Fibroblast of gingiva (primary cell): ENCODE data around the gene PSG5.
"Not testable (repeated sequence)": the region's sequence is repeated elsewhere in the genome, so short reads cannot be mapped to it uniquely, and the experiment has no call there.

Experiments
- DNase-seq: peaks from one replicate; pipeline ENCODE4 v3.0.0-alpha.2; 2011; ENCODE audit warnings: low read depth

PSG5 gene

GRCh38 chr19:43186311-43186935 is at the start of gene PSG5:
TSS of gene PSG5 (minus strand) at chr19:43186536. CDS start at chr19:43186405, 131 bp downstream.
- DNase-seq: not testable (repeated sequence)

DNA sequence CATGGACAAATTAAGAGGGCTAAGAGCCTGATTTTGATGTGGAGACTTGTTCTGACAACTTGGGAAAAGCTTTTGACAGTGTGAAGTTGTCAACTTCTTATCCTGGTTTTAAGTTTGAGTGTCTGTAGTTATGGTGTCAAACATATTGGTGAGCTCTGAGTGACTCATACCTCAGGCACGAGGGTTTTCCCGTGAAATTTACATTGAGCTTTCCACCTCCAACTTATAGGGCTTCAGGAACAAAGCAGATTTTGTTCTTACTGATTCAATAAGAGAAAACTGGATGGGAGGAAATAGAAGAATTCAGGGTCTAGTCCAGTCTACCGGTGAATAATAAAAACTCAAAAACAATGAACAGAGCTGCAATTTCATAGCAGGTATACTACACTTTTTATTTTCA is 49.4 kb upstream of the PSG5 start:
- not testable (repeated sequence) for DNase-seq

GRCh38 chr19:43229315-43229714 is 43.0 kb upstream of the PSG5 start:
- peak; percentile 6 for DNase-seq

GRCh38 chr19:43228730-43229129 is 42.4 kb upstream of the PSG5 start:
- DNase-seq: not testable (repeated sequence)

DNA sequence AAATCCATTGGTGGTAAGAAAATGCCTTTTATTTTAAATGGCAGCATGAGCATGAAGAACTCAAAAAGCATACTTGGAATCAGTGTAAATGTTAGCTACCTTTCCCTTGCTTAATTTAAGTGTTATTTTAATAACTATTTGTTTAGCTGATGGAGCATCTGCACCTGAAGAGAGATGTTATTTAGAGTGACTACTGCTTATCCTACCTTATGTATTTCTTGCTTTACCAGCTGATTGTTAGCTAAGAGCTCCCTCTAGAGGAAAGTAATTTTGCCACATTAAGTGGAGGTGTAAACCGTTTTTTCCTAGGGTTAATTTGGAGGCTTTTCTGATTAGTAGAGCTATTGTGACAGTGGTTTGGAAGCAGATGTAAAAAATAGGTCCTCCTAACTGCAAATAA is 40.6 kb upstream of the PSG5 start:
- DNase-seq: not testable (repeated sequence)

GRCh38 chr19:43224855-43225253 is 38.5 kb upstream of the PSG5 start:
- DNase-seq: no peak

- peak; percentile 13 for DNase-seq
Measured at GRCh38 chr19:43224201-43224854, 38.0 kb upstream of the PSG5 start.

- DNase-seq: not testable (repeated sequence)
Measured at GRCh38 chr19:43221891-43222290, 35.6 kb upstream of the PSG5 start.

DNA sequence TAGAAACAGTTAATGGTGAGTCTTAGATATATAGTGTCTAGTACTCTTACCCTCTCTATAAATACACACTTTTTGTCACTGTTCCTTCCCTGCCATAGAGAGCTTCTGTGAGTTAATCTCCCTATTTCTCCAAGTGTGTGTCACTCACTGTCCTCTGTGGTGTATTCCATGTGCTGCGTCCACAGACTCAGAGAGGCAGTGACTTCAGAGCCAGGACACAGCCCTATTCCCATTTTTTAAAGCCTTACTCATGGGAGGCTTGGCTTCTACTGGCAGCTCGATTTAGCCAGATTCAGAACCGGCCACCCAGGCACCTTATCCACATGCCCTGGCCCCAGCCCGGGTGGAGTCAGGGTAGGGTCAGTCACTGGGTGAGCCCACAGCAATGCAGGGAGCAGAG is 32.8 kb upstream of the PSG5 start:
- not testable (repeated sequence) for DNase-seq

GRCh38 chr19:43215881-43216280 is 29.5 kb upstream of the PSG5 start:
- not testable (repeated sequence) for DNase-seq

- no peak for DNase-seq
Measured at GRCh38 chr19:43207991-43208390, 21.7 kb upstream of the PSG5 start.

GRCh38 chr19:43207174-43207573 is 20.8 kb upstream of the PSG5 start:
- not testable (repeated sequence) for DNase-seq

GRCh38 chr19:43205471-43206105 is 19.3 kb upstream of the PSG5 start, which contains the start of gene PSG4:
TSS of gene PSG4 (minus strand) at chr19:43205638. CDS start at chr19:43205536, 102 bp downstream.
- not testable (repeated sequence) for DNase-seq

DNA sequence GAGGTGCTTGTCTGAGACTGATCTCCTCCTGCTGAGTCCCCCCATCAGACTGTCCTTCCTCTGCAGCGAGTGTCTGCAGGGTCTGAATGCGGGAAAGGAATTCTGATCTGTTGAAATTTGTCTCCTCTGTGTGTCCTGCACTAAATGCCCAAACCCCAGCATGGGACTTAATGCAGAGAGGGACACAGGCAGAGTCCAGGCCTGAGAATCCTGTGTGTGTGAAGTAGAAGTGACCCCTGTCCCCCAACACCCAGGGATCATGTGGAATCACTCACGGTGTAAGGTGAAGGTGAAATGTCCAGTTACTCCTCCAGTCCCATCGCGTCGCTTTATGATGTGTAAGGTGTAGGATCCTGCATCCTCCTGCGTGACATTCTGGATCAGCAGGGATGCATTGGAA is 17.3 kb upstream of the PSG5 start:
- not testable (repeated sequence) for DNase-seq

DNA sequence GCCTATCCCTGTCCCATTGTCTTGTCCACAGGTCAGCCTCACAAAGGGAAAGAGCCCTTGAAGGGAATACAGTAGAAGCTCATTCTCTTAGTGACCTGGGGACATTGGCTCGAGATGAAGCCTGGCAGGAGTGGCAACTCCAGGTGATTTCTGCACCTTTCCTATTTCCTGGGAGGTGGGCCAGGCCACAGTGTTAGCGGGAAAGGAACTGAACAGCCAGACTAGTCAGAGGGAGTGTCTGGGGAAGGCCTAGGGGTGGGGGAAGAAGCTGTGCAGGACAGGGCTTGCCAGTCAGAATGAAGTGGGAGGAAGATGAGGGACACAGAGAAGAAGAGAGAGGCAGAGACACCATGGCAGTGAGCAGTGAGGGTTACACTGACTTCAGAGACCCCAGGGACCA is 15.6 kb upstream of the PSG5 start:
- not testable (repeated sequence) for DNase-seq

DNA sequence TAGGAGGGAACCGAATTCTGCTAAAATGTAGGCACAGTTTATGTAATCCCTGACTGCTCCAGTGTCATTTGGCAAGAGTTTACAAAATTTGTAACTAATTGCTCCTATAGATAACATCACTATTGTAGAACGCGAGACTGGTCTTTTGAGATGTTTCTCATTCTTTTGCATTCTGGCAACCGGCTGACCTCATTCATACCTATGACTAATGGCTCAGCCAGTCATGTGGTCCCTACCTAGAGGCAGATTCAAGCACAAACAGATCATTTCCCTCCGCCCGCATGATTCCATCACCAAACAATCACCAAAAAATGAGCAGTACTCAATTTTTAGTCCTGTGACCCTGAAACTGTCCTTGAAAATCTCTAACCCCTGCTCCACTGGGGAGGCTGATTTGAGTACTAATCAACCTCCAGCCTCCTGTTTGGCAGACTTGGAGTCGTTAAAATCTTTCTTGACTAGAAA is 15.0 kb upstream of the PSG5 start:
- DNase-seq: peak; percentile 30

DNA sequence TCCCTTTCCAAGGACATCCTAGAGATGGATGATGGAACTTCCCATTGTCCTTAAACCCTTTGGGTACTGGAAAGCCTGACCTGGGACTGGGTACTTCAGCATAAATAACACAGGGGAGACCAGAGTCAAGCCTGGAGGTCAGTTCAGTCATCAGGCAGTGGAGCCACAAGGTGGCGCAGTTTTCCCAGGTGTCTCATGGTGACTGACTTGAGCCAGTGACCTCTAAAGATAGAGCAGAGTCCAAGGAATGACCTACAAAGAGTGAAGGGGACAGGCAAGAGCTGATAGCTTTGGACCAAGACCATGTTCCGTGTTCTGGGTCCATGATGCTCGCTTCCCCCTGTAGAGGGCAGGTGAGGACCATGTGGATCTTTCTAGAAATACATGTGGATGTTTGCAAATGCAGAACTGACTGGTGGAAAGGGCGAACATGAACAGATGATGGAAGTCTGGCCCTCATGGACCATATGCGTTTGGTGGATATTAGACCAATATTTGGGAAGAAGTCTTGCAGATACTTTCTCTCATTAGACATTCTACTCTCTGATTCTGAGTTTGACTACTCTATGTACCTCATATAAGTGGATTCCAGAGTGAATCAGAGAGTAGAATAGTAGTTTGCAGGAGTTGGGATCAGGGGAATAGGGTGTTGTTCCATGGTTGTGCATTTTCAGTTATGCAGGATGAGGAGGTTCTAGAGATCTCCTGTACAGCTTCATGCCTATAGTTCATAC is 12.5 kb upstream of the PSG5 start:
- DNase-seq: not testable (repeated sequence)

DNA sequence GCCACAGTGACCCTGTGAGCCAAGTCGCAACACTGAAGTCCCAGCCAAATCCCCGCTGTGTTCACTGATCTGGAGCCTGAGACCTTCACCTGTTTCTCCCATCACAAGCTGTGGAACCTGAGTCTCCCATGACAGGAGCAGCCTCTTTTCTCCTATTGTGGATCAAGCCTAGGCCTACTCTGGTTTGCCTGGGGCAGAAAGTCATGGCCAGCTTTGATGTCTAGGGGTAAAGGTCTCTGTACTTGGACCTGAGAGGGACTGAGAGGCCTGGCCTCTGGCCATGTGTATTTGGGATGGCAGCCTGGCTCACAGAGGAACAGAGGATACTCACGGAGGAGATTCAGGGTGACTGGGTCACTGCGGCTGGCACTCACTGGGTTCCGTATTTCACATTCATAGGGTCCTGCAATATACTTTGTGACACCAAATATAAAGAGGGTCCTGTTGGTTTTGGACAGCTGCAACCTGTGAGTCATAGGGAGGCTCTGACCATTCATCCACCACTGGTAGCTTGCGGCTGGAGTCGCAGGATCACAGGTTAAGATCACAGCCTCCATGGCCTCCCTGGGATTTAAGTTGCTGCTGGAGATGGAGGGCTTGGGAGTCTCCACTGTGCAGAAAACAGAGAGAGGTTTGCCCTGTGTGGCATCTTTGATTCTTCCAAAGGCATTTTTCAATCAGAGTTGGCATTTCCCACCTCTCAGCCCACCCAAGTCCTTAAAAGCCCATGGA is 11.5 kb upstream of the PSG5 start:
- not testable (repeated sequence) for DNase-seq

DNA sequence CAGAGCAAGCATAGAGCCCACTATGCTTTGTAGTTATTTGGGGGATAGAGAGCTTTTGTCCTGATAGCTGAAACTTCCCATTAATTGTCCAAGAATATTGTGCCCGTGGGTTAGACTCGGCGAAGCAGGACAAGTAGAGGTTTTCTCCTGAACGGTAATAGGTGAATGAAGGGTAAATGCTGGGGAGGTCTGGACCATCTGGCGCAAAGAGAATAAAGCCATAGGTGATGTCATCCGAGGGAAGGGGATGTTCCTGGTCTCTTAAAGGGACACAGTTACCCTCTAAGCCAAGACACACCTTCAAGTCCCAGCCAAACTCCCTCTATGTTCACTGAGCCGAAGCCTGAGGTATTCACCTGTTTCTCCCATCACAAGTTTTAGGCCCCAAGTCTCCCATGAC is 8.1 kb upstream of the PSG5 start:
- DNase-seq: not testable (repeated sequence)

DNA sequence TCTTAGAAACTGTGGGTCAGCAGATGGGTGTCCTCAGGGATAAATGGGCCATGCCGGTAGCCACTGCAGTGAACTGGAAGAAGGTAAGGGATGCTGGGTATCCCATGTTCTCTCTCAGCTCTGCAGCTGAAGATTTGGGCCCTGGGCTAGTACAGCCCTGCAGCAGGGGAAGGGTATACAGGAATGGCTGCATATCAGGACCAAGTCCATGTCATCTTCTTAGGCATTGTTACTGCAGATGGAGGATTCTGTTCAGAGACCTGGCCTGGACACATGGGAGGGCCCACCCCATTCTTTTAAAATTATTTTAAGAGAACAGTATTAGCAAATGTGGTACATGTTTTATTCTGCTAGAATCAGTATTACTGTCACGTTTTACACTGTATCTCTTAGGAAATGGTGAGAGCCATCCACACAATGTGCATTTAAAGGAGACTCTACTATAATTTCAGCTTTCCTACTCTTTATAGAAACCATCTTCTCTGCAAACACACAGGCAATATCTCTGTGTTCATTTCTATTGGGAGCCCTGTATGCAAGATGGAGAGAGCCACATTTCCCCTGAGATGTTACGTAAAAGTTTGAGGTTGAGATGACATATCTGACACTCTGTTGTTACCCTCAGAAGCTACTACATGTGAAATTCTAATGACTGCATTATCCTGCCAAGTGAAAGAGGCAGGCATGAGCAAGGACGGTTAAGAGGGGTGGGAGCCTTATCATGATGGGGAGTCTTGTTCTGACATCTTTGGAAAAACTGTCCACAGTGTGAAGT is 6.2 kb upstream of the PSG5 start:
- not testable (repeated sequence) for DNase-seq

GRCh38 chr19:43188092-43188491 is 1.8 kb upstream of the PSG5 start:
- DNase-seq: not testable (repeated sequence)
